Thyroid gland (tissue), 4 donors: ENCODE data around the gene INSYN1. TPM values are rescaled to one million over a fixed set of nuclear protein-coding genes. Genes with fewer than 3 reads are reported as not detected.
A peak's percentile ranks its signal among the peaks of the same experiment; 100 is the strongest.

Experiments
- DNase-seq, 2 donors: peaks; one replicate each; pipeline ENCODE4 v3.0.0-alpha.2; 2019
- H3K27ac ChIP-seq, 3 donors: fragments of 200-600 bp; sonication (generic); 1 replicate in 2 of 3; 2 replicates in 1 of 3; pipeline ENCODE4 v1.5.1; 2016 to 2019; ENCODE audit warnings: mild to moderate bottlenecking in 1 of 3, moderate library complexity in 1 of 3
- H3K27me3 ChIP-seq: fragments of 200-600 bp; sonication (generic); one replicate; pipeline ENCODE4 v1.5.1; 2019
- H3K36me3 ChIP-seq, 2 donors: fragments of 200-600 bp; sonication (generic); one replicate each; pipeline ENCODE4 v1.5.1; 2016 to 2019
- H3K4me1 ChIP-seq, 2 donors: fragments of 200-600 bp; sonication (generic); one replicate each; pipeline ENCODE4 v1.5.1; 2017 to 2019
- H3K4me3 ChIP-seq, 3 donors: fragments of 200-600 bp; sonication (generic); replicated peaks in 1 of 3; 1 replicate in 2 of 3; 2 replicates in 1 of 3; pipeline ENCODE4 v1.5.1; 2016; ENCODE audit warnings: mild to moderate bottlenecking in 1 of 3
- H3K9me3 ChIP-seq: fragments of 200-600 bp; sonication (generic); one replicate; pipeline ENCODE4 v1.5.1; 2017
- POLR2A ChIP-seq, 2 donors: fragments of 450-650 bp; IDR thresholded peaks; one replicate each; pipeline ENCODE4 v1.6.1; 2017; ENCODE audit warnings: antibody characterized with exemption in 2 of 2, mild to moderate bottlenecking in 2 of 2, moderate library complexity in 1 of 2
- WGBS, 2 donors: methylation state at CpG; one replicate each; pipeline ENCODE4 v1.1.5; 2017; 5-methylcytosine and 5-hydroxymethylcytosine counted together
- intact Hi-C: fragments of 100-400 bp; cut with DNase I; formaldehyde crosslinking; loops from one replicate; pipeline ENCODE4 v1.15.1; 2023
- total RNA-seq, 4 donors: library from RNA; depleted of rRNA; stranded (reverse); fragments of >200 nt; gene quantifications; one replicate each; pipeline ENCODE4 v1.2.3, GENCODE V29; 2016
- TF ChIP-seq, protein P1 (sequence below), 6 experiments: fragments of 200-600 bp in 3 of 6; fragments of 450-650 bp in 3 of 6; sonication (generic) in 3 of 6; IDR thresholded peaks; one replicate each; pipeline ENCODE4 v1.5.1; 2016 to 2019; ENCODE audit warnings: antibody characterized with exemption in 6 of 6, mild to moderate bottlenecking in 2 of 6, inconsistent platforms in 1 of 6, moderate library complexity in 1 of 6

INSYN1 gene
- total RNA-seq, 4 donors from 2014 or later = 0.83 to 2.5 (median 2.0) TPM

DNA sequence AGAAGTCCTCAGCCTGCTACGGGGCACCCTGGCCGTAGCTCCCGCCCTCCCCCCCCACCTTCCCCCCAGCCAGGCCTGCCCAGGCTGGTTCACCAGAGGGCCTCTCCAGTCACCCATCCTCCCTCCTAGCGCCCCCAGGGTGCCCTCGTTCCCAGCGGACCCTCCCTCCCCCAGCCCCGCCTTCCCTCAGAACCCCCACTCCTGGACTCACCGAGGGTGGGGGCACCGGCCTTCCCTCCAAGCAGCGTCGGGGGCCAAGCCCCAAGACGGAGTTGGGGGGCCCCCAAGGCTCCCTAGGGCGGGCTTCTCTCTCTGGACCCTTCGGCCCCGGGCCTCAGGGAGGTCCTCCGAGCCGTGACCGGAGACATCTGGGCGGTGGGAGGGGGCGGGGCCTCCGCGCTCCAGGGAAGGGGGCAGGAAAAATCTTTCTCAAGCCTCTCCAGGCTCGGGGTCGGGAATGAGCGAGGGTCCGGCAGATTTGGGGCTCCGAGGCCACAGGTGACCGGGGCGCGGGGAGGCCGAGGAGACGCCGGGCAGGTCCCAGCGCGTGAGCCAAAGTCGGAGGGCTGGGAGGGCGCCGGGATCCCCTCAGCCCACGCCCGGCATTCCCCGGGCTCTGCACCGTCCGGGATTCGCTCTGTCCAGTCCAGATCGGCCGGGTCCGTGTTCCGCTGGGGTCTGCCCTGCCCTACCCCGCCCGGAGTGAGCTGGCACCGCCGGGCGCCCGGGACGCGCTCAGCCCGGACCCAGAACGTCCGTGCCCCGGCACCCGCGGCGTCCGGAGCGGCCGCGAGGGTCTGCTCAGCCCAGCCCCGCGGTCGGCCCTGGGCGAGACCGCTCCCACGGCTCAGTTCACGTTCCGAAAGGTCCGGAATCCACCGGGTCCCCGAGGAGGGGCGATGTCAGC is 999 bp downstream of the INSYN1 start:
- intact Hi-C loops = no loop called here
- TF ChIP-seq, protein P1, sequence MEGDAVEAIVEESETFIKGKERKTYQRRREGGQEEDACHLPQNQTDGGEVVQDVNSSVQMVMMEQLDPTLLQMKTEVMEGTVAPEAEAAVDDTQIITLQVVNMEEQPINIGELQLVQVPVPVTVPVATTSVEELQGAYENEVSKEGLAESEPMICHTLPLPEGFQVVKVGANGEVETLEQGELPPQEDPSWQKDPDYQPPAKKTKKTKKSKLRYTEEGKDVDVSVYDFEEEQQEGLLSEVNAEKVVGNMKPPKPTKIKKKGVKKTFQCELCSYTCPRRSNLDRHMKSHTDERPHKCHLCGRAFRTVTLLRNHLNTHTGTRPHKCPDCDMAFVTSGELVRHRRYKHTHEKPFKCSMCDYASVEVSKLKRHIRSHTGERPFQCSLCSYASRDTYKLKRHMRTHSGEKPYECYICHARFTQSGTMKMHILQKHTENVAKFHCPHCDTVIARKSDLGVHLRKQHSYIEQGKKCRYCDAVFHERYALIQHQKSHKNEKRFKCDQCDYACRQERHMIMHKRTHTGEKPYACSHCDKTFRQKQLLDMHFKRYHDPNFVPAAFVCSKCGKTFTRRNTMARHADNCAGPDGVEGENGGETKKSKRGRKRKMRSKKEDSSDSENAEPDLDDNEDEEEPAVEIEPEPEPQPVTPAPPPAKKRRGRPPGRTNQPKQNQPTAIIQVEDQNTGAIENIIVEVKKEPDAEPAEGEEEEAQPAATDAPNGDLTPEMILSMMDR (IDR thresholded peaks at IDR 0.05) = no peak
- TF ChIP-seq POLR2A (IDR thresholded peaks at IDR 0.05) = no peak

DNA sequence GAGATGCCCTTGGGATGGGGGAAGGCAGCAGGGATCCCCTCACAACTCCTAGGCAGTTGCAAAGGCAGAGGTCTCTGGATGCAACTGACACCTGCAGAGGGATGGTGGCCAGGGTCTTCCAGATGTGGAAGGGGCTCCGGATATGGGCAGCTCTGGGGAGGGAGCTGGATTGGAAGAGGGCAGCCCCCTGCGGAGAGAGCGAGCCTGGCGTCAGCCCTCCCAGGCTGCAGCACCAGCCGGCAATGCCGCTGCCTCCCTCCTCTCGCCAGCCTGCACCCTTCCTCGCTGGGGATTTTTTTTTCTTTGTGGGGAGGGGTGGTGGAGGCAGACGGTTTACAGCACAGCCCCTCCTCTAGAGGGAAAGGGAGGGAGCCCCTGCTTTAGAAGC is 1.6 kb downstream of the INSYN1 start:
- Histone ChIP-seq H3K27ac (no peak overlapping the region), H3K9me3 (no peaks in the 10 kb centered on the region), H3K4me3 (no peak overlapping the region), H3K27me3 (peaks cover 7% of the 10 kb centered on the region), H3K36me3 (no peaks in the 10 kb centered on the region), H3K4me1 (peaks cover 9 to 12% of the 10 kb centered on the region in 2 donors)
- TF ChIP-seq POLR2A (IDR thresholded peaks at IDR 0.05) = no peak
- TF ChIP-seq, protein P1 (IDR thresholded peaks at IDR 0.05) = no peak
- no peak for DNase-seq
- intact Hi-C loops = no loop called here
- WGBS, 2 donors = 5 to 14% methylated on average over 1 to 8 of the region's 9 CpGs

More for the DNA sequence above, 999 bp downstream of the INSYN1 start:
- Histone ChIP-seq H3K36me3 (no peaks in the 10 kb centered on the region), H3K27ac (no peak overlapping the region), H3K4me1 (peaks cover 9 to 12% of the 10 kb centered on the region in 2 donors), H3K4me3 (peak overlapping the region in 2 of 3 donors; percentile 14 to 44), H3K9me3 (no peaks in the 10 kb centered on the region), H3K27me3 (peaks cover 7% of the 10 kb centered on the region)
- WGBS, 2 donors = 1 to 17% methylated on average over 4 to 12 of the region's 79 CpGs
- no peak for DNase-seq

DNA sequence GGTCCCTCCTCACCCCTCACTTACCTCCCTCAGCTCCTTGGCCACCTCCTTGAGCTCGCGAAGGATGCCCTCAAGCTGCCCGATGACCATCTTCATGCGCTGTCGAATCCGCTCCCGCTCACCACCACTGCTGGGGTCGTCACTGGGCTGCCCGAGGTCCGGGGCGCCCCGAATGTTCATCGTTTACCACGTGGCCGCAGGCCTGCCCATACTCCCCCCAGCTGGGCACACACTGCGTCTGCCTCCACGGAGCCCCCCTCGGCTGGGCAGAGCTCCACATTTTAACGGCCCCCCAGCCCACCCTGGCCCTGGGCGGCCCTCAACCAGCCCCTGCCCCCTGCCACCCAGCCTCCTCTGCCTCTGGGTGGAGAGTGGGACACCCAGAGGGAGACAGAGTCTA is 2.2 kb downstream of the INSYN1 start:
- Histone ChIP-seq H3K4me1 (peaks cover 9 to 12% of the 10 kb centered on the region in 2 donors), H3K4me3 (no peak overlapping the region), H3K27me3 (peaks cover 7% of the 10 kb centered on the region), H3K27ac (no peak overlapping the region), H3K36me3 (no peaks in the 10 kb centered on the region), H3K9me3 (no peaks in the 10 kb centered on the region)
- TF ChIP-seq POLR2A (IDR thresholded peaks at IDR 0.05) = no peak
- TF ChIP-seq, protein P1 (IDR thresholded peaks at IDR 0.05) = no peak
- no peak for DNase-seq
- 86 to 88% methylated on average over 18 to 19 of the region's 20 CpGs for WGBS, 2 donors
- intact Hi-C loops = no loop called here

DNA sequence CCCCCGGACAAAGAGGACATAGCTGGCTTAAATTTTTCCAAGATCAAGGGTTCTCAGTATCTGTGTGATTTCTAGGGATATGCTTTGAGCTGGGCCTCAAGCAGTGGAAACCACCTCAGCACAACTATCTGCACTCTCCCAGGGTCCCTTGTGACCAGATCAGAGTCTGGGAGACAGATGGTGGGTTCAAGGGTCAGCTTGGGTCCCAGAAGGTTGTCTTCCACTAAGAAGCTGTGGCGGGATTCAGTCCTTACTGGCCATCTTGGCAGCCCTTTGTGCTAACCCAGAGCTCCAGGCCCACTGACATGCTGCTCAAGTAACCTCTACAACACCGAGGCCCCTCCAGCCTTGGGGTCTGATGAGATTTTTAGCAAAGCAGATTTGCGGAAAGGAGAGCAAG is 2.7 kb downstream of the INSYN1 start:
- no peaks in the 10 kb centered on the region for H3K36me3 ChIP-seq
- WGBS, 2 donors = 86 to 93% methylated on average over 4 of the region's 4 CpGs
- no peak for TF ChIP-seq POLR2A (IDR thresholded peaks at IDR 0.05)
- TF ChIP-seq, protein P1 (IDR thresholded peaks at IDR 0.05) = no peak
- H3K27ac ChIP-seq = no peak overlapping the region
- no peaks in the 10 kb centered on the region for H3K9me3 ChIP-seq
- DNase-seq = no peak
- H3K27me3 ChIP-seq = peaks cover 7% of the 10 kb centered on the region
- peaks cover 9 to 12% of the 10 kb centered on the region in 2 donors for H3K4me1 ChIP-seq
- intact Hi-C loops = no loop called here
- no peak overlapping the region for H3K4me3 ChIP-seq

DNA sequence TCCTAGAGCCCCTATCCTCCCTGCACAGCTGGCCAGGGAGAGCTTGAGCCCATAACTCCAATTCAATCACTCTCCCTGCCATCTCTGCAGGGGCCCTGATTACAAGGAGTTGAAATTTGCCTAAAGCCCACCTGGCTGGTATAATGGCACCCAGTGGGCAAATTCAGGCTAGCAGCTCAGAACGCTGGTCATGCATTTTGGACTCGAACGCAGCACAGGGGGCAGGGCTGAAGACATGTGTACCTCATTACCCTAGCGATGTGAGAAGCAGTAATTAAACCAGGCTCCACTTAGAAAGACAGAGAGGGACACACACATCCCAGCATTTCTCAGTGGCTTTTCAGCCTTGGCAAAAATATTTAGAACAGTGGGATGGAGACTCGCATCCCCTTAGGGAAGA is 3.2 kb downstream of the INSYN1 start:
- no peaks in the 10 kb centered on the region for H3K36me3 ChIP-seq
- H3K27me3 ChIP-seq = peaks cover 7% of the 10 kb centered on the region
- H3K4me3 ChIP-seq = no peak overlapping the region
- intact Hi-C loops = no loop called here
- 87 to 96% methylated on average over 5 of the region's 5 CpGs for WGBS, 2 donors
- no peak overlapping the region for H3K27ac ChIP-seq
- no peaks in the 10 kb centered on the region for H3K9me3 ChIP-seq
- TF ChIP-seq, protein P1 (IDR thresholded peaks at IDR 0.05) = no peak
- TF ChIP-seq POLR2A (IDR thresholded peaks at IDR 0.05) = no peak
- peaks cover 9 to 12% of the 10 kb centered on the region in 2 donors for H3K4me1 ChIP-seq
- DNase-seq = no peak
